ENCODE results near the gene ZC3H13.

ZC3H13 gene, protein sequence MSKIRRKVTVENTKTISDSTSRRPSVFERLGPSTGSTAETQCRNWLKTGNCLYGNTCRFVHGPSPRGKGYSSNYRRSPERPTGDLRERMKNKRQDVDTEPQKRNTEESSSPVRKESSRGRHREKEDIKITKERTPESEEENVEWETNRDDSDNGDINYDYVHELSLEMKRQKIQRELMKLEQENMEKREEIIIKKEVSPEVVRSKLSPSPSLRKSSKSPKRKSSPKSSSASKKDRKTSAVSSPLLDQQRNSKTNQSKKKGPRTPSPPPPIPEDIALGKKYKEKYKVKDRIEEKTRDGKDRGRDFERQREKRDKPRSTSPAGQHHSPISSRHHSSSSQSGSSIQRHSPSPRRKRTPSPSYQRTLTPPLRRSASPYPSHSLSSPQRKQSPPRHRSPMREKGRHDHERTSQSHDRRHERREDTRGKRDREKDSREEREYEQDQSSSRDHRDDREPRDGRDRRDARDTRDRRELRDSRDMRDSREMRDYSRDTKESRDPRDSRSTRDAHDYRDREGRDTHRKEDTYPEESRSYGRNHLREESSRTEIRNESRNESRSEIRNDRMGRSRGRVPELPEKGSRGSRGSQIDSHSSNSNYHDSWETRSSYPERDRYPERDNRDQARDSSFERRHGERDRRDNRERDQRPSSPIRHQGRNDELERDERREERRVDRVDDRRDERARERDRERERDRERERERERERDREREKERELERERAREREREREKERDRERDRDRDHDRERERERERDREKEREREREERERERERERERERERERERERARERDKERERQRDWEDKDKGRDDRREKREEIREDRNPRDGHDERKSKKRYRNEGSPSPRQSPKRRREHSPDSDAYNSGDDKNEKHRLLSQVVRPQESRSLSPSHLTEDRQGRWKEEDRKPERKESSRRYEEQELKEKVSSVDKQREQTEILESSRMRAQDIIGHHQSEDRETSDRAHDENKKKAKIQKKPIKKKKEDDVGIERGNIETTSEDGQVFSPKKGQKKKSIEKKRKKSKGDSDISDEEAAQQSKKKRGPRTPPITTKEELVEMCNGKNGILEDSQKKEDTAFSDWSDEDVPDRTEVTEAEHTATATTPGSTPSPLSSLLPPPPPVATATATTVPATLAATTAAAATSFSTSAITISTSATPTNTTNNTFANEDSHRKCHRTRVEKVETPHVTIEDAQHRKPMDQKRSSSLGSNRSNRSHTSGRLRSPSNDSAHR (N-terminal part only)

DNA sequence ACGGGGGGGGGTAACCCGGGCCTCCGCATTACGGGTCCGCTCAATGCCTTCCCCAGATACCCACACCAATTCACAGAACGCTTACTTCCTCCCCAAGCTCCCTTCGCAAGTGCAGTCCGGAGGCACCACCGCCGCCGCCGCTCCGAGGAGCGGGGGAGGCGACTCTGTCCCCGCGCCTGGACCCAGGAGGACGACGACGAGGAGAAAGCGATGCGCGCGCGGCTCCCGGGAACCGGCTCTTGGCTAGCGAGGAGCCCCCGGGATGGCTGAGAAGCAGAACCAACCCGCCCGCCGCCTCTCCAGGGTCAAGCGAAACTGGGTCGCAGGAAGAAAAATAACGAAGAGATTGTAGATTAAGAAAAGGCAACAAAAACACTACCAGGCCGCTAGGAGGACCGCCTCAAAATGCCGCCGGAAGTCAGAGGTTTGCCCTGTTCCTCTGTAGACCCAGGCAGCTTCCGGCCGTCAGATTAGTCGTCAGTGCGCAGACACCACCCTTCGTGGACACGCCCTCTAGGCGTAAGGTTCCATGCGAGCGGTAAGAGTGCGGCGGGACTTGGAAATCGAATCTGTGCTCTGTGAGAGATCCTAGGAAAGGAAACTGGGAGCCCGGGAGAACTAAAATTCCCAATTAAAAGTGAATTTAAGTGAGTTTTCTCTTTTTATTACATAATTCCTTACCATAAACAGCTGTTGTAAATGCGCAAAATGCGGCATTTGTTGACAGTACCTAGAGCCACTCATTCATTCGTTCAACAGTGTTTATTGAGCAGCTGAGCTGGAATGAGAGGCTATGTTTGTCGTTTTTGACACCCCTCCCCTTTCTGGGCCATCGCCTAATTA lies at the start of gene ZC3H13:
TSS of gene ZC3H13 (minus strand) at position 428 of the 843 bp plus-strand sequence. CDS start 7,239 bp downstream, outside the sequence.
- DNase-seq: peak; percentile 92

DNA sequence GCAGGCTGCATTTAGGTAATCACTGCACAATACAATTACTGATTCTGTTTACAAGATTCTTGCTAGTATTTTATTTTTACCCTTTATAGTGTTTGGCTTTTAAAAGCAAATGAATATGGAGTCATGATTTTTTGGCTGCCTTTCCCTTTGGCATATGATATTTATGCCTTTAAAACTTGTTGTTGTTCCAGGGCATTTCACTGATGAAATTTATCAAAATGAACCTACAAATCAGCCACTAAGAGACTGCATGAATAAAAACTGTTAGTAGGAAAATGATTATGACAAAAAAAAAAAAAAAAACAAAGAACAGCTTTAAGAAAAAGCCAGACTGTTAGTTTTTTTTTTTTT lies 49.7 kb upstream of the ZC3H13 start:
- DNase-seq: no peak

DNA sequence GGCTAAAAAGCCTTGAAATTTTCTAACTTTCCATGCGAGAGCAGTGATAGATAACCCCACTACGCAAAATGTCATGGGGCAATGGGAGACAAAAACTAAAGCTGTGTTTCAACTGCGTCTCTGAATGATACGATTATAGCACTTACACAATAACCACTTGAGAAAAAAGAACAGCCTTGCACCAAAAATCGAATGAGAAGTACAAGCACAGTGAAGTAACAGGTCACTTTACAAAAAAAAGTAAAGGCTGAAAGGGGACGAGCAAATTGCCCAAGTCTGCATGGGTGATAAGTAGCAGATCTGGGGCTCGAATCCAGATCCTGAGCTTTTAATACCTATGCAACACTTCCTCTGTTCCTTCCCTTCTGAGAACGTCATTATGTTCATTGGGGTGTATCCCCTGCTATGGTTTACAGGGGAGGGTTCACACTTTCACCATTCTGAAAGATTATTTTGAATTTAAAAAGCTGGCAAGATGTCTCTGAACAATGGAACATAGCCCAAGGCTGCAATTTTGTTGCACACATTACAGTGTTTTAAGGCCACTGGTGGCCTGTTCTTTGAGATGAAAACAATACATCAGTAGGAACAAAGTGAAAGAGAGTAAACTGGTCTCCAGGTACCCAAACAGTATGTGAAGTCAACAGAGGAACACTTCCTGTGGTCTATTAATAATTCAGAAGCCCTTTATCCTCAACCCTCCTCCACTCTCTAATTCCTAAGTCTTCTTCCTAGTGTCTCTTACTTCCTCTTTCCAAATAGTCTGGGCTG lies 49.1 kb upstream of the ZC3H13 start:
- DNase-seq: no peak

DNA sequence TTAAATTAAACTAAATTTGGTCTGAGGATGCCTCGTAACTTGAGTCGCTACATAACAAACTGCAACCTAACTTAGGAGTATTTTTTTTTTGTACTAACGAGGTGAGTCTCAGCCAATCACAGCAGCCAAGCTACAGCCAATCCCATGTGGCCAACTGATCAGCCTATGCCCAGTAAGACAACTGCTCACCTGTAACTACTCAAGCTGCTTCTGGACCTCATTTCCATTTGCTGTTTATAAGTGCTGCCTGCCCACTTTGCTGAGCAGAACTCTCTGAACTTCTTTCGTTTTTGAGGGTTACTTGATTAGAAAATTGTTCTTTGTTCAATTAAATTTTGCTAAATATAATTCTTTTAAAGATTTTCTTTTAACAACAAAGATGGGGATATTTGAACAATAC lies 48.5 kb upstream of the ZC3H13 start:
- DNase-seq: no peak

DNA sequence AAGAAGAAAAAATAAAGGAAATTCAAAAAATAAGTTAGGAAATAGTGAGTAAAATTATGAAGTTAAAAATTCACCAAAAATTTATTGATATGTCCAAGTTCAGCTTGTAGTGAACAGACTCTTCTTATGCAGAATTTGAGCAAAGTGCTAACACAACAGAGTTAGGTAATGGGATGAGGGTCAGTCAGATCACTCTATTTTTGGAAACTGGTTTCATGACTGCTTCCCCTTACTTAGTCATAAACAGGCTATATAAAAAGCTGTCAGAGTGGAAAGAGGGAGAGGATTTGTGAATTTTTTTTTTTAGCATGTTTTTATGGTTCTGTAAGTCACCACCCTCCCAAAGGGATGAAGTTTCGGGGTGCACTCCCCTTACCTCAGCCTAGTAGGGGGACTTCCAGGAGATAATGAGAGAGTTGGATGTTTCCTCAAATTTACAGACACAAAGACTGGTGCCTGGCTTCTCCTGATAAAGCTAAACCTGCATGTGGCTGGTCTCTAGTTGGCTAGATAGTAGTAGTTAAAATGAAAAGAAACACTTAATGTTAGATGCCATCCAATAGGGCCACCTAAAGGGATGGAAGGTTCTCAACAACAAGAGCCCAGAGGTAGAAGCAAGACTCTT lies 47.8 kb upstream of the ZC3H13 start:
- DNase-seq: no peak

DNA sequence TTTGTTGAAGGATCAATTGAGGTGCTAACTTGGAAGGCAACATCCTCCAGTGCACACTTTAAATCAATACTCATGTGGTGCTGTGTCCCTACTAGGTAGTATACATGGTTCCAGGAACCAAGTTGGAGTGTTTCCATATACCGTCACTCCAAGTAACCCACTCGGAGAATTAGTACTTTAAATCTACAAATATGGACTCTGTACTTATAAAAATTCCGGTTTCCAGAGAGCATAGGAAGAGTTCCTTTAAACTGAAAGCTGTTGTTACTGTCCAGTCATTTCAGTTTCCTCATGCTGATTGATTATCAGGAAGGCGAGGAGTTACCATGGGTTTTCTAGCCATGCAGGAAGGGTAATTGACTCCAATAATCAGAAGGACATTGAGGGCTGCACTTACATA lies 45.1 kb upstream of the ZC3H13 start:
- no peak for DNase-seq

DNA sequence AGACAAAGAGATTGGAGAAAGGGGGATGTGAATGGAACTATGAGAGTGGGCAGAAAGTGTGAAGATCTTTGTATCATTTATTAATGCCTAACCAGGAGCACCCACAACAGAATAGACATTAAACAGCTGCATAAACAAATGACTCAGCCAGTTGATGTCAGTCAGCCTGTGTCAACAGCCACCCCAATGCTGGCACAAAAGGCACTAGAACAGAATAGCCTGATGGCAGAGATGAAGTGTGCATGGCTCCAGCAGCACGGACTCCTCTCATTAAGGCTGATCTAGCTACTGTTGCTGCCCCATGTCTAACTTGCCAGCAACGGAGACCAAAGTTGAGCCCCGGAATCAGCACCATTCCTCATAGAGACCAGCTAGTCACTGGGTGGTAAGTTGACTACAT lies 44.5 kb upstream of the ZC3H13 start:
- DNase-seq: no peak

DNA sequence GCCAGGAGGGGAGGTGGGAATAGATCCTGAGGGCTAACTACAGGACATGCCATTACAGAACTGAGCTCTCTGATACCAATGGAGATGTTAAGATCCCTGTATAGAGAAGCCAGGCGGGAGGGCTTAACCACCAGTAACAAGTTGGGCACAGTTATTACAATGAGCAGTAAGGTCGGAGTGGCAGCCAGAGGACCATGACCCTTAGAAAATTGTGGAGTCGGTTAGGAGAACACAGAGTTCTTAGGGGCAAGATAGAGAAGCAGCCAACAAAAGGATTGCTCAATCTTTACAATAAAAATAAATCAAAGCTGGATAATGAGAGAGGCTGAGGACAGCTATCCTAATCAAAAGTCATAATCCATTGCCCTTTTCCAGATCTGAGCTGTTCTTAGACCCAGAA lies 41.9 kb upstream of the ZC3H13 start:
- no peak for DNase-seq

DNA sequence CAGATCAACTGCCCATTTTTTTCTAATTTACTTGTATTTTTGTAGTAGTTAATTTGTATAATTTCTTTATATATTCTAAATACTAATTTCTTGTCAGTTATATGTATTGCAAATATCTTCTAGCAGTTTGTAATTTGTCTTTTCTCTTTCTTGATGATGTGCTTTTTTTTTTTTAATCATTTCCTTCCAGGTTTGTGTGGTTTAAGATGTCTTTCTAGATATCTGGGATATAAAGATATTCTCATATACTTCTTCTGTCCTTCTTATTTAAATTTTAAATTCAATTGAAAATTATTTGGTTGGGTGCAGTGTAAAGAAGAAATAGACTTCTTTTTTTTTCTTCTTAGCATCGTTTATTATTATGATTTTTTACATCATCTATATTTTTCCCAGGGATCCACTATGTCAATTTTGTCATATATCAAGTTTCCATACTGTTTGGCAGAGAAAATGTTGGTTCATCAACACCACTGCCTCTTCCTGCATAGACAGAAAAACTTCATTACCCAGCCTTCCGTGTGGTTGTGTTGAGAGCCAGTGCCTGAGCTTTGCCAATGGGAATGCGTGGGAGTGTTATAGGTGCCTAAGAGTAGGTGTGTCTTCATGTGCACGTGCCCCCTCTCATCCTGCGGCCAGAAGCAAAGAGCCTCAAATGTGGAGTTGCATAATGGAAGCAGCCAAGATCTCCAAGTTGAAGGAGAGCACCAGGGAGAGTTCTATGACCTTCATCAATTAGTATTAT lies 36.4 kb upstream of the ZC3H13 start:
- DNase-seq: no peak

DNA sequence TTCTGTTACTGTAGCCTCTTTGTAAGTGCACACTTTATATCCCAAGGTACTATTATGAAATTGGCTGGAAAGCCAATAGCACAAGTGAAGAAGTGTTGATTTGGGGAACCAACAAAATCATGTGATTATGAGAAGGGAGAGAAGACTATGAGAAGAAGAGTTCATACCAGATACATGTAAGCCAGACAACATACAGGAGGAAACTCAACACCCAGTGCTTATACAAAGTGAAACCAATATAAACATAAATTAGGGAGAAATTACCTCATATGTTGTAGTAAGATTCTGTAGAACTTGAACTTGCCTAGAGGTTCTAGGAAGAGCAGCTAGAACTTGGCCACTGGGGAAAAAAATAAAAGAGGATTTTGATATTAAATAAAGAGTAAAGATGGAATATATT lies 34.9 kb upstream of the ZC3H13 start:
- no peak for DNase-seq

DNA sequence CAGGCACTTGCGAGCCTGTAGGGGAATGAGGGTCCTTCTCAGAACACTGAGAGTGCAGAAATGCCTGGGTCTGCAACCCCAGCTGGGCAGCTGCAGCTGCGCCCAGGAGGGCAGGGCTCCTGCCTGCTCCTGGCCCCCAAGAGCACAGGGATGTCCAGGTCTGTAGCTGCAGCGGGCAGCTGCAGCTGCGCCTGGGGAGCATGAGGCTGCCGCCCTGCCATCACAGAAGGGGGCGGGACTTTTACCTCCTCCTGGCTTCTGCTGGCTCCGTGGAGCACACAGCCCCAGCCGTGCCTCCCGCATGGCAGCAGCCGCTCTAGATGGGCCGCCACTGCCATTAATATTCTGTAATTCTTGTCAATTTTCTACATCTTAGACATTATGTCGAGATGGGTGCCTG lies 34.4 kb upstream of the ZC3H13 start:
- no peak for DNase-seq

DNA sequence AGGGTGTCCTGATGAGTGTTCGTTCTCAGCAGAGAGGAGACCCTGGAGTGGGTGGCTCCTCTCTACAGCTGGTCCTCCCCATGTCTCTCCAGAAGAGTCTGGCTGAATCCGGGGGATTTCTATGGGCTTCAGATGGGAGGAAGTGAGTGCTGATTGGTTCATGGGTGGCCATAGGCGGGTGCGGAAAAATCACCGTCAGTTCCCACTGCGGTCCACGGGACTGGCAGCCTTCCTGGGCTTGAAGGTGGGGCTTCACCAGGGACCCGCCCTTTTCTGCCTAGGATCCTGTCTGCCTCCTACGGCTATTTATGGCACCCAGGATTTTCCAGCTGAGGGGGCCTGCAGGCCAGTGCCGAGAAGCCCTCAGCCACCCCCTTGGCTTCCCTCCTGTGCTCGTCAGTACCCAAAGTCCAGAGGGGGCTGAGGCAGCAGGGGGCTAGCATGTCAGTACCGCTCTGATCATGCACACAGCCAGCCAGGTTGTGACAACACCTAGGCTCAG lies 33.9 kb upstream of the ZC3H13 start:
- no peak for DNase-seq

DNA sequence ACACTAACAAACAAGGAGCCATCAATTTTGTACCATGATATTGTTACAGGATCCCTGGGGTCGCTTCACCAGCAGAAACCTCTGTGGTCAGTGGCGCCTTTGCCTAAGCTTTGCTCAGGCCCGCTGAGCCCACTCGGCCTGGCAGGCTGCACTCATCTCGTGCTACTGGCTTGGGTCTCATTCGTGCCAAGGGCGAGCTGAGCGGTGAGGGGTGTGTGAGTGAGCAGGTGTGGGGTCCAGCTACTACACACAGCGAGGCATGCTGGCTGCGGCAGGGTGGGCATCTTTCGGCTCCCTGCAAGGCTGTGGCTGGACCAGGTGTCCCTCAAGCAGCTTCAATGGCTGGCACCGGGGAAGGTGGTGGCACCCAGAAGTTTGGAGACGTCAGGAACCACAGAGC lies 33.2 kb upstream of the ZC3H13 start:
- DNase-seq: no peak

DNA sequence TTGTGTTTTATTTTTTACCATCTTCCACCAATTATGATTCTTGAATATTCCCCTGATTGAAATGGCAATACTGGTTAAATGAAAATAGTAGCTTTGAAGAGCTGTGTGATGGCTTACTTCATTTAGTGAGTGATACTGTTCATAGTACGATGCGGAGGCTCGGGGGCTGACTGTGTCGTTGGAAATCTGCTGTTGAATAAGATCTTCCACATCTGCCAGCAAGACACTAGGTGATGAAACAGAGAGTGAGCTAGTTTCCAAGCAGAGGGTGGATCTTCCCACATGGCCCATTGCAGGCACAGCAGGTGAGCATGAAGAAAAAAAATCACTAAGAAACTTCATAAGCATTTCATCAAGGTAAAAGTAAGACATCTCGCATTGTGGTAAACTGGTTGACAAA lies 29.8 kb upstream of the ZC3H13 start:
- no peak for DNase-seq

DNA sequence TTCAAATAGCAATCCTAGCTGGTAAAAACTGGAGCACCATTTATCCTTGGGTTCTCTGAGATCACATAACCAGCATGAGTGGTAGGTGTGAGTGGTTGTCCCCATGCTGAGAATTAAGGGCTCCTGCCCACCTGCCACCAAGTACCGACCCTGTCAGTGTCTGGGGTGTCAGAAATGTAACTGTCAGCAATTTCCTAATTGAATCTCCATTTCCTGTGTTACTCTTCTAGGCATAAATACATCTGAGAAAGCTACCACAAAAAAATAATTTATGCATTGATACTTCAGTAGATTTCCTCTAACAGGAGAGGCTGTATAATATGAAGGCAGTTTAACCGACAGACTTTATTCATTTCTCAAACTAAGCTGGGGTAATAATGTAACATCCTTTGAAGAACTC lies 27.2 kb upstream of the ZC3H13 start:
- no peak for DNase-seq

DNA sequence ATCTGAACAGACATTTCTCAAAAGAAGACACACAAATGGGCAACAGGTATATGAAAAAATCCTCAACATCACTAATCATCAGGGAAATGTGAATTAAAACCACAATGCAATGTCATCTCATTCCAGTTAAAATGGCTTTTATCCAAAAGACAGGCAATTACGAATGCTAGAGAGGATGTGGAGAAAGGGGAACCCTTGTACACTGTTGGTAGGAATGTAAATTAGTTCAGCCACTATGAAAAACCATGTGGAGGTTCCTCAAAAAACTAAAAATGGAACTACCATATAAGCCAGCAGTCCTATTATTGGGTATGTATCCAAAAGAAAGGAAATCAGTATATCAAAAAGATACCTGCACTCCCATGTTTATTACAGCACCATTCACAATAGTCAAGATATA lies 24.7 kb upstream of the ZC3H13 start:
- DNase-seq: no peak

DNA sequence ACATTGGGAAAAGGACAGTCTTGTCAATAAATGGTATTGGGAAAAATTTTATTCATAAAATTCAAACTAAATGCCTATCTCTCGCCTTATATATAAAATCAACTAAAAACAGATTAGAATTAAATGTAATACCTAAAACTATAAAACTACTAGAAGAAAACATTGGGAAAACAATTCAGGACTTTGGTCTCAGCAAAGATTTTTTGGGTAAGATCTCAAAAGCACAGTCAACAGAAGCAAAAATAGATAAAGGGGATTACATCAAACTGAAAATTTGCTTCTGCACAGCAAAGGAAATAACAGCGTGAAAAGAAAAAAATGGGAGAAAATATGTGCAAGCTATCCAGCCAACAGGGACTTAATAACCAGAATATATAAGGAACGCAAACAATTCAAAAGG lies 24.3 kb upstream of the ZC3H13 start:
- no peak for DNase-seq

DNA sequence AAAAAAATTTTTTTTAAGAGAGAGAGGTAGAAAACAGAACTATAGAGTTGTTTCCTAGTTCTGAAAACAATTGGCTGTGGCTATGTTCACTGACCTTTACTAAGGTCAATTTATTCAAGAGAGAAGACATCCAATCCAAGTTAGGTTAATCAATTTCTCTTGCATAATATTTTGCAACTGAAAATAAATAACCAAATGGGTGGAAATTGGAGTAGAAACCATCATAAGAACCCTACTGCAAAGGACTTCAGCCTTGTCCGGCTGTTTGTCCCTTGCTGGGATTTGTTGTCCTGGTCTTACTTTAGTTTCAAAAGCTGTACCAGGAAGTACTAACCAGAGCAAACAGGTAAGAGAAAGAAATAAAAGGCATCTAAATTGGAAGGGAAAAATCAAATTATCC lies 23.3 kb upstream of the ZC3H13 start:
- DNase-seq: no peak

DNA sequence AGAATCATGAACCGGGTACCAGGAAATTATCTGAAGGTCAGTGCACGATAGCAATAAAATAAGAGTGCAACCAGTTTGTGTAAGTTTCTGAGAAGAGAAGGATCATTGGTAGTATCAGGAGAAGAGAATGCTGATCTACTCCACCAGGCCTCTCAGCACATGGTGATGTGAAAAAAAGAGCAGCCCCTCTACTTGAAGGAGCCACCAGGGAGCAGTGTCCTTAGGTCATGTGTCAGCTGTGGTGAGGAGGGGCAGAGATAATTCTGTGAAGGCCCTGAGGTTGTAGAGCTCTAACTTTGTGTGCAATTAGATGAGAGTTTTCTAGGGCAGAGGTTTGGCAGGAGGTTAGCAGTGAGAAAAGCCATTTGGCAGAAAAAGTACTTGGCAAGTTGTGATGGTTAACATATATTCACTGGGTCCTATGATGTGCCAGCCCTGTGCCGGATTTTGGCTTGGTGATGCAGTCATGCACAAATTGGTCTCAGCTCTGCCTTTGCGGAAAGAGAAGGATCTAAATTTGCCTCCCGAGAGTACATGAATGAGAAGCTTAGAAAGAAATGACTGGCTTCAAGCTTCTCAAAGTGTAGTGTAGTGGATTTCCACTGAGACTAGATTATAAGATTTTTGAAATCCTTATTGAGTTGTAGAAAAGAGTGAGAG lies 19.2 kb upstream of the ZC3H13 start:
- no peak for DNase-seq

DNA sequence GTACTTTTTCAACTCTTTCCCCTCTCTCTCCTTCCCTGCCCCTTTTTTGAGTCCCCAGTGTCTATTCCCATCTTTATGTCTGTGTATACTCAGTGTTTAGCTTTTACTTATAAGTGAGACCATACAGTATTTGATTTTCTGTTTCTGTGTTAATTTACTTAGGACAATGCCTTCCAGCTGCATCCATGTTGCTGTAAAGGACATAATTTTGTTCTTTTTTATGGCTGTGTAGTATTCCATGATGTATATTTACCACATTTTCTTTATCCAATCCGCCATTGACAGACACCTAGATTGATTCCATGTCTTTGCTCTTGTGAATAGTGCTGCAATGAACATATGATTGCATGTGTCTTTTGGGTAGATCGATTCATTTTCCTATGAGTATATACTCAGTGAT lies 10.7 kb upstream of the ZC3H13 start:
- DNase-seq: no peak
